Endodermal cell (in vitro differentiated cells): Measurements from ENCODE around the gene RRAD. TPM values are rescaled to one million over a fixed set of nuclear protein-coding genes. Genes with fewer than 3 reads are reported as not detected.

Experiments used
- DNase-seq: peaks from one replicate; pipeline ENCODE4 v3.0.0-alpha.2; 2017
- H3K27ac ChIP-seq: 2 replicates; pipeline ENCODE4 v1.5.1; 2013; ENCODE audit warnings: mild to moderate bottlenecking, low read depth, low read length, moderate library complexity
- H3K27me3 ChIP-seq: 2 replicates; pipeline ENCODE4 v1.6.1; 2013; ENCODE audit warnings: mild to moderate bottlenecking, low read length, moderate library complexity; ENCODE audit not compliant: insufficient read depth, control insufficient read depth, poor library complexity, severe bottlenecking
- H3K36me3 ChIP-seq: 2 replicates; pipeline ENCODE4 v1.7.0; 2013; ENCODE audit warnings: mild to moderate bottlenecking, low read length, moderate library complexity; ENCODE audit not compliant: control insufficient read depth, insufficient read depth
- H3K4me1 ChIP-seq: one replicate; pipeline ENCODE4 v1.7.0; 2013; ENCODE audit warnings: low read length; ENCODE audit not compliant: control insufficient read depth, insufficient read depth
- H3K4me3 ChIP-seq: 2 replicates; pipeline ENCODE4 v1.5.1; 2013; ENCODE audit warnings: mild to moderate bottlenecking, low read length, moderate library complexity
- H3K9ac ChIP-seq: 2 replicates; pipeline ENCODE4 v1.6.1; 2013; ENCODE audit warnings: mild to moderate bottlenecking, low read length, moderate library complexity; ENCODE audit not compliant: poor library complexity, severe bottlenecking; ENCODE audit errors: extremely low read depth
- H3K9me3 ChIP-seq: 2 replicates; pipeline ENCODE4 v1.6.1; 2013; ENCODE audit warnings: mild to moderate bottlenecking, low read length, moderate library complexity; ENCODE audit not compliant: control insufficient read depth
- H3K27ac Mint-ChIP-seq: 2 replicates; pipeline ENCODE4 v1.8.0; 2020; ENCODE audit warnings: mixed read lengths
- H3K27me3 Mint-ChIP-seq: 2 replicates; pipeline ENCODE4 v1.8.0; 2021; ENCODE audit warnings: mild to moderate bottlenecking, mixed read lengths; ENCODE audit not compliant: insufficient read depth
- H3K36me3 Mint-ChIP-seq: 2 replicates; pipeline ENCODE4 v1.8.0; 2020; ENCODE audit warnings: low read depth, mixed read lengths
- H3K4me1 Mint-ChIP-seq: 2 replicates; pipeline ENCODE4 v1.8.0; 2020; ENCODE audit warnings: mixed read lengths
- H3K4me3 Mint-ChIP-seq: 2 replicates; pipeline ENCODE4 v1.8.0; 2020; ENCODE audit warnings: mild to moderate bottlenecking, moderate library complexity, mixed read lengths
- H3K9me3 Mint-ChIP-seq: 2 replicates; pipeline ENCODE4 v1.8.0; 2020; ENCODE audit warnings: mild to moderate bottlenecking, mixed read lengths
- WGBS, 2 experiments: methylation state at CpG; one replicate each; pipeline versions ENCODE4 v1.1.5 to v1.1.7; 2013; ENCODE audit warnings: missing lambda C conversion rate in 2 of 2, mixed read lengths in 1 of 2; ENCODE audit not compliant: insufficient coverage in 1 of 2, insufficient read length in 1 of 2; 5-methylcytosine and 5-hydroxymethylcytosine counted together
- total RNA-seq, 2 donors: library from RNA; stranded (reverse); fragmentation: NEBNext Ultra II Directional in 1 of 2; extraction: Animal tissue kit (Norgen Biotek cat#: 25700) in 1 of 2; gene quantifications; 2 replicates in 1 of 2; 3 replicates in 1 of 2; pipeline ENCODE4 v1.2.1, GENCODE V29; 2021
- TF ChIP-seq, protein P1 (sequence below): fragments of 200-600 bp; sonication (generic); conservative IDR thresholded peaks from 2 replicates; pipeline ENCODE4 v1.5.0; 2021; ENCODE audit warnings: antibody characterized with exemption, mild to moderate bottlenecking

RRAD gene
- total RNA-seq, 2 donors from 2014 or later, result 0.55 TPM; not detected in 1

DNA sequence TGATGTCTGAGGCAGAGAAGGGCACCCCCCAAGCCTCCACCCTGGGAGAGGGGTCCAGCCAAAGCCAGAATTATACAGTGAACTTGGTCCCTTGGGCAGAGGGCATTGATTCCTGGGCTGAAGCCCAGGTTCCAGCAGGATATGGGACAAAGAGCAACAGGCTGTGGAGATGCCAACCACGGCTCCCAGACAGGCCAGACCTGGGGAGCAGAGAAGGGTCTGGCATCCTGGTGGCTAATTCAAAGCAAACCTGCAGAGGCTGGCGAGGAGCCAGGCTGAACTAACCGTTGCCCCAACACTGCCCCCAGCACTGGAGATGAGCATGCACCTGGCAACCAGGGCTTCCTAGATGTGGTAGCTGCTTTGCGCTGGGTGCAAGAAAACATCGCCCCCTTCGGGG lies 38.7 kb upstream of the RRAD start:
- no peaks in the 10 kb centered on the region for H3K9me3 ChIP-seq
- no peaks in the 10 kb centered on the region for H3K27me3 ChIP-seq
- no peak for DNase-seq
- no peak overlapping the region for H3K4me3 Mint-ChIP-seq
- TF ChIP-seq, protein P1, sequence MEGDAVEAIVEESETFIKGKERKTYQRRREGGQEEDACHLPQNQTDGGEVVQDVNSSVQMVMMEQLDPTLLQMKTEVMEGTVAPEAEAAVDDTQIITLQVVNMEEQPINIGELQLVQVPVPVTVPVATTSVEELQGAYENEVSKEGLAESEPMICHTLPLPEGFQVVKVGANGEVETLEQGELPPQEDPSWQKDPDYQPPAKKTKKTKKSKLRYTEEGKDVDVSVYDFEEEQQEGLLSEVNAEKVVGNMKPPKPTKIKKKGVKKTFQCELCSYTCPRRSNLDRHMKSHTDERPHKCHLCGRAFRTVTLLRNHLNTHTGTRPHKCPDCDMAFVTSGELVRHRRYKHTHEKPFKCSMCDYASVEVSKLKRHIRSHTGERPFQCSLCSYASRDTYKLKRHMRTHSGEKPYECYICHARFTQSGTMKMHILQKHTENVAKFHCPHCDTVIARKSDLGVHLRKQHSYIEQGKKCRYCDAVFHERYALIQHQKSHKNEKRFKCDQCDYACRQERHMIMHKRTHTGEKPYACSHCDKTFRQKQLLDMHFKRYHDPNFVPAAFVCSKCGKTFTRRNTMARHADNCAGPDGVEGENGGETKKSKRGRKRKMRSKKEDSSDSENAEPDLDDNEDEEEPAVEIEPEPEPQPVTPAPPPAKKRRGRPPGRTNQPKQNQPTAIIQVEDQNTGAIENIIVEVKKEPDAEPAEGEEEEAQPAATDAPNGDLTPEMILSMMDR, result no peak
- no peaks in the 10 kb centered on the region for H3K36me3 Mint-ChIP-seq
- H3K27ac Mint-ChIP-seq, result no peak overlapping the region
- no peak overlapping the region for H3K27ac ChIP-seq
- H3K9me3 Mint-ChIP-seq, result no peaks in the 10 kb centered on the region
- no peaks in the 10 kb centered on the region for H3K4me1 ChIP-seq
- H3K9ac ChIP-seq, result no peak overlapping the region
- peaks cover 13% of the 10 kb centered on the region for H3K27me3 Mint-ChIP-seq
- 84 to 86% methylated on average over 5 to 6 of the region's 6 CpGs for WGBS, 2 experiments
- H3K4me3 ChIP-seq, result no peak overlapping the region
- H3K36me3 ChIP-seq, result no peaks in the 10 kb centered on the region
- H3K4me1 Mint-ChIP-seq, result peaks cover 6% of the 10 kb centered on the region

DNA sequence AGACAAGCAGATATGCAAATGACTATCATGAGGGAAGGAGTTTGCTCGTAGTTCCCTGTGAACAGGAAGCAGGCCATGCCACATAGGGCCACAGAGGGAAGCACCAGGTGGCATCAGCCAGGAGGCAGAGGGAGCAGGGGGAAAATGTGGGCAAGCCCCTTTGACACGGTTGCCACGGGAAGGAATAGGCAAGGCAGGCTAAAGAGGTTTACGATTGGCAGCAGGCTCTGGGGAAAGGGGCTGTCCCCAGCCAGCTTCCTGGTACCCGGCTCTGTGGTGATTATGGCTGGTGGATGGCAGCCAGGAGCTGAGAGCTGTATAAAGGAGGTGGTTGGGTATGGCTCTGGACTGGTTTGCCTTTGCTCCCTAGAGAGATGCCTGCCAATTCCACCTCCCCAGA lies 36.6 kb upstream of the RRAD start:
- peaks cover 6% of the 10 kb centered on the region for H3K4me1 Mint-ChIP-seq
- TF ChIP-seq, protein P1, result no peak
- peaks cover 26% of the 10 kb centered on the region for H3K27me3 Mint-ChIP-seq
- Histone ChIP-seq H3K27me3 (no peaks in the 10 kb centered on the region), H3K27ac (no peak overlapping the region), H3K9me3 (no peaks in the 10 kb centered on the region), H3K36me3 (no peaks in the 10 kb centered on the region), H3K9ac (no peak overlapping the region), H3K4me3 (no peak overlapping the region), H3K4me1 (no peaks in the 10 kb centered on the region)
- WGBS, 2 experiments, result 88 to 89% methylated on average over 3 to 5 of the region's 5 CpGs
- H3K36me3 Mint-ChIP-seq, result no peaks in the 10 kb centered on the region
- H3K9me3 Mint-ChIP-seq, result no peaks in the 10 kb centered on the region
- H3K27ac Mint-ChIP-seq, result no peak overlapping the region
- H3K4me3 Mint-ChIP-seq, result no peak overlapping the region
- DNase-seq, result no peak

DNA sequence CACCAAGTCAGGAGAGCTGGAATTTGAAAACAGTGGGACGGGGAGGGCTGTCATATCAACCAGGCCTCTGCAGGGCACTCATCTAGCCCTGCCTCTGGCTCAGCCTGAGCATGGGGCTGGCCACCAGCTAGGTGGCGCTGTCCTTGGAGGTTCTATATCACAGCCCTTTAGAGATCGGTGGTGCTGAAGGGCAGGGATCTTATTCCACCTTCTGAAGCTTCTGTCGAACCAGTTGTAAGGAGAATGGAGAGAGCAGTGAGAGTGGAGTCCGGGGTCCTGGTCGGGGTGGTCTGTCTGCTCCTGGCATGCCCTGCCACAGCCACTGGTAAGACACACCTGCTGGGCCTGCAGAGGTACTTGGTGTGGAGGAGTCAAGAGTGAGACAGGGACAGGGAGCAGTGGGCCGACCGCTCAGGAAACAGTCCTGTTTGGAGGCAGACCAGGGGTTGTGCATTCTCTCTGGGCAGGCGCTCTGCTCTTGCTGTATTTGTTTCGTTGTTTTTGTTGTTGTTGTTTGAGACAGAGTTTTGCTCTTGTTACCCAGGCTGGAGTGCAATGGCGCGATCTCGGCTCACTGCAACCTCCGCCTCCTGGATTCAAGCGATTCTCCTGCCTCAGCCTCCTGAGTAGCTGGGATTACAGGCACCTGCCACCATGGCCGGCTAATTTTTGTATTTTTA lies 35.9 kb upstream of the RRAD start, which contains the start of gene CES3:
TSS of gene CES3 (plus strand) at position 202 of the 680 bp plus-strand sequence. CDS start at position 244, 42 bp downstream.
- Mint-ChIP-seq H3K4me1 (peaks cover 7% of the 10 kb centered on the region), H3K36me3 (no peaks in the 10 kb centered on the region), H3K27ac (no peak within 1 kb of the TSS), H3K27me3 (peaks cover 26% of the 10 kb centered on the region), H3K4me3 (peak within 1 kb of the TSS; percentile 46), H3K9me3 (no peaks in the 10 kb centered on the region)
- H3K4me3 ChIP-seq, result peak within 1 kb of the TSS; percentile 37
- TF ChIP-seq, protein P1, result peak; percentile 98
- peak; percentile 96 for DNase-seq
- H3K4me1 ChIP-seq, result no peaks in the 10 kb centered on the region
- H3K36me3 ChIP-seq, result no peaks in the 10 kb centered on the region
- H3K27ac ChIP-seq, result no peak within 1 kb of the TSS
- no peak within 1 kb of the TSS for H3K9ac ChIP-seq
- no peaks in the 10 kb centered on the region for H3K9me3 ChIP-seq
- no peaks in the 10 kb centered on the region for H3K27me3 ChIP-seq
- 61 to 62% methylated on average over 7 to 16 of the region's 16 CpGs for WGBS, 2 experiments
